Measurements from ENCODE around the gene PRRX2.
"Not testable (repeated sequence)": the region's sequence is repeated elsewhere in the genome, so short reads cannot be mapped to it uniquely, and the experiment has no call there.

Gene PRRX2

DNA sequence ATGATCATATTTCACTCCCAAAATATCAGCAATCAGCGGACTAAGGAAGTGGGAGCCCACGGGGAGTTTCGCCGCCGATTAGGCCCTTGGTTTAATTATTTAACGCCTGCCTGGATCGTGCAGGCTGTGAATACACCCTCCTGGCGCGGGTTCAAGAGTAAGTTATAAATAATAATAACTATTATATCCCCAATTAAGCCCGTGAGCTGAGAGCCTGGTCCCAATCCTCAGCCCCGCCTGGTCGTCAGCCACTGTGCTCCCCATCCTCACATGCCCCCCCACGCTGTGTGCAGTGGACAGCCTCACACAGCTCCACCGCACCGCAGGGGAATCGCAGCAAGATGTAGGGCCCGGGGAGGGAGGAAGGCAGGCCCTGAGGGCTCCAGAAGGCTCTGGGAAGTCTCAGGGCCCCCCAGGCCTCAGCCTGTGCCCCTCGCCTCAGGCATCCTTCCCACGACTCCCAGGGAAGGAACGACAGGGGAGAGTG, 10.8 kb upstream of the PRRX2 start:
- no peak for DNase-seq (ENCODE audit: low spot score)

DNA sequence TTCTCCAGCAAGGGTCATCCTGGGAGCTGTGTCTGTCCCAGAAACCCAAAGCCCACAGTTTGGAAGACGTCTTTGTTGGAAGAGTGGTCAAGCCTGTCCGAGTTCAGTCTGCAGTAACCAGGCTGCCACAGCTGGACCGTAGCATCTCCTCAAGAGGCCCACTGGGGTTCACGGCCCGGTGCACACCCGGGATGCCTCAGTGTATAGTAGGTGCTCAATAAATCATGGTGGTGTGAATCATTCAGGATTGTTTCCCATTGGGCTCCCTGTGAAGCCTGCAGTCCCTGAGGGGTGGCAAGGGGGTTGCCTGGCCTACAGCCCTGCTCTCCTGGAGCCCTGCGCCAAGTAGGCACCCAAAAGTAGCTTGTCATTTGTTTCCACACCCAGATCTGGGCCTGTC, 10.3 kb upstream of the PRRX2 start:
- no peak for DNase-seq (ENCODE audit: low spot score)

DNA sequence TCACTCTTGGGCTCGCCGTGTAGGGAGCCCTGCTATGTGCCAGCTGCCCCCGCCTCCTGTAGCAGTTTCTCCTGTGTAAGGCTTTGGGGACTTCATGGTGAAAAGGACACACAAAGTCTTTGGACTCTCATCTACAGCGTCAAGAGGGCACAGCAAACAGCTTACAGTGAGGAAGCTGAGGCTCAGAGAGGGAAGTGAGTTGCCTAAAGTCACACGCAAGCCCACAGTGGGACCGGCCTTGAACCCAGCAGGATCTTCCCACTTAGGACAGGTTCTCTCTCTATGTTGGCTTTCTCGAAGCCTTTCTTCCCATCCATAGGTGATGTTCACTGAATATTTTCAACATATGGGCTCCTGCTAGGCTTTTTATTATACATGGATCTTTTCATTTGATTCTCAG, 9.8 kb upstream of the PRRX2 start:
- no peak for DNase-seq (ENCODE audit: low spot score)

DNA sequence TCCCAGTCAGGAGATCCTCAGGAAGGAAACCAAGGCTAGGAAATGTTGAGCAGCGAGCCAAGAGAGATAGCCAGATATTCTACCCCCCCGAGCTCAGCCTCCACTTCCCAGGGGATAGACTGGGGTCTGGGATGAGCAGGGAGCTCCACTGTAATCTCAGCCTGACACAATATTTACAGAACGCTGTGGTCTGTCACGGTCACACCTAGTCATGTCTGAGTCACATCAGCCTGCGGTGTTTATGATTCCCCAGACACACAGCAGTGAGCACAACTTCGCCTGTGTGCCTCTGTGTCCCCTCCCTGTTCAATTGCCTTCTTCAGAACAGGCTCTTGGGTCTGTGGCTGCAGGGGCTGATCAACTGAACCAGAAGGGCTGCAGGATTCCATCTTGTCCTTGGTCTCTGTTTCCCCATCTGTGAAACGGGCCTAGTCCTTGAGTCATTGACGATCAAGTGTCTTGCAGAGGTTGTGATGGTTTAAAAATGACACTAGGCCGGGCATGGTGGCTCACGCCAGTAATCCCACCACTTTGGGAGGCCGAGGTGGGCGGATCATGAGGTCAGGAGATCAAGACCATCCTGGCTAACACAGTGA, 8.6 kb upstream of the PRRX2 start:
- no peak for DNase-seq (ENCODE audit: low spot score)

DNA sequence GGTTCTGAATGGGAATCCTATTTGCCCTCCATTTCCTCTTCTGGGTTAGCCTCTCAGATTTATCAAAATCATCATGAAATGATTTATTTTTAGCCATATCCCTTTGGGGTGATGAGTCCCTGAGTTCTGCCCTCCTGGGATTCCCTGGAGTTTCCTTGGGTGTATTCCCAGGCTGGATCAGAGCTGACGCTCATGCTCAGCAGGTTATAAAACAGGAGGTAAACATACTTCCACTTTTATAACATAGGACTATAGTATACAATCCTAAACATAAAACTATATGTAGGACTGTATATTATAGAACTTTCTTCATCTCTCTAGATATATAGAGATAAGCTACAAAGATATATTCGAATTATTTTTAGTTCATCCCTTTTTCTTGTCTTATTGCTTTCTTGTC, 4.4 kb upstream of the PRRX2 start:
- no peak for DNase-seq (ENCODE audit: low spot score)

DNA sequence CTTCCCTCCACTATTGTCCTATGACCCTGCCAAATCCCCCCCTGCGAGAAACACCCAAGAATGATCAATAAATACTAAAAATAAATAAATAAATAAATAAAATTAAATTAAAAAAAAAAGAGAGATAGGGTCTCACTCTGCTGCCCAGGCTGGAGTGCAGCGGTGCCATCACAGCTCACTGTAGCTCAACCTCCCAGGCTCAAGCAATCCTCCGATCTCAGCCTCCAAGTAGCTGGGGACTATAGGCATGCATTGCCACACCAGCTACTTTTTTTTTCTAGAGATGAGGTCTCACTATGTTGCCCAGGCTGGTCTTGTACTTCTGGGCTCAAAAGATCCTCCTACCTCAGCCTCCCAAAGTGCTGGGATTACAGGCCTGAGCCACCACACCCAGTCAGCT, 3.2 kb upstream of the PRRX2 start:
- DNase-seq (ENCODE audit: low spot score) = not testable (repeated sequence)

DNA sequence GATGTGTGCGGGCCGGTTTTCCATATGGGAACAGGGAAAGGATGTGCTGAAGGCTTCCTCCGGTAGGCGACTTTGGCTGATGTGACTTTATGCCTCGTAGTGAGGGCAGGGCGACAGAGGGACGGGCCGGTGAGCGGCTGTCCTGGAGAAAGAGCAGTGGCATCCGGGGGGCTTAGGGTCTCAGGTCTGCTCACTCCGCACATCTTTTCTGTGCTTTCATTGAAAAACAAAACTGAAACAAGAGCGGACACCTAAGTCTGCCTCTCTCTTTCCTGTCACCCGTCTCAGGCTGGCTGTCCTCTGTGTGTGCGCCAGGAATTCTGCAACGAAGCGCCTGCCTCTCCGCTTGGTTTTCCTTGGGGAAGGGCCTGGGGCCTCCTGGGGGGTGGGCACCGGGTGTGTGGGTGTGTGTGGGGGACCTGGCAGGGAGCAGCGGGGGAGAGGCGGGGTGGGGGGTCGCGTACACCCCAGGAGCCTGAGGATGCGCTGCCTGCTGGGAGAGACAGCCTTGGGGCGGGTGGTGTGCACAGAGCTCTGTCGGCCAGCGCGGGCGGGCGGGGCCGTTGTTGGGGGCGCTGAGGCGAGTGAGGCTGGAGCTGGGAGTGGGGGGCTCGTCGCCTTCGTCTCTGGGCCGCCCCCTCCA, 580 bp upstream of the PRRX2 start:
- DNase-seq (ENCODE audit: low spot score) = peak; percentile 71

DNA sequence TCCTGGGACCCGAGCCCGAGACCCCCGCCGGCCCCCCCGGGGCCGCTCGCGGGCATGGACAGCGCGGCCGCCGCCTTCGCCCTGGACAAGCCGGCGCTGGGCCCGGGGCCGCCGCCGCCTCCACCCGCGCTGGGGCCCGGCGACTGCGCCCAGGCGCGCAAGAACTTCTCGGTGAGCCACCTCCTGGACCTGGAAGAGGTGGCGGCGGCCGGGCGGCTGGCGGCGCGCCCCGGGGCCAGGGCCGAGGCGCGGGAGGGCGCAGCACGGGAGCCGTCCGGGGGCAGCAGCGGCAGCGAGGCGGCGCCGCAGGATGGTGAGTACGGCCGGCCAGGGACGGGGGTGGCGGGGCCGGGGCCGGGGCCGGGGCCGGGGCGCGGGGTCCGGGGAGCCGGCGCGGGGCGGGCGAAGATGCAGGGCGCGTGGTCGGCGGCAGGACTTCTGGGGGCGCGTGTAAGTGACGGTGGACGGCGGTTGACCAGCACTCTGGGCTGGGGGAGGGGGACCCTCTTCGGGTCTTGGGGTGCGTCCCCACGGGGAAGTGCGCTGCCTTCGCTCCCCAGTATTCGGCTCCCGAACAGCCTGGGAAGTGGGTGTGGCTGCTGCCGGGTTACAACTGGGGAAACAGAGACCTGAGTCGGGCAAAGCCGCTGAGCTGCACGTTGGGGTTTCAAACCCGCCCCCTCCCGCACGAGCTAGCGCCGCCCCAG, 520 bp downstream of the PRRX2 start:
- DNase-seq (ENCODE audit: low spot score) = peak; percentile 66

DNA sequence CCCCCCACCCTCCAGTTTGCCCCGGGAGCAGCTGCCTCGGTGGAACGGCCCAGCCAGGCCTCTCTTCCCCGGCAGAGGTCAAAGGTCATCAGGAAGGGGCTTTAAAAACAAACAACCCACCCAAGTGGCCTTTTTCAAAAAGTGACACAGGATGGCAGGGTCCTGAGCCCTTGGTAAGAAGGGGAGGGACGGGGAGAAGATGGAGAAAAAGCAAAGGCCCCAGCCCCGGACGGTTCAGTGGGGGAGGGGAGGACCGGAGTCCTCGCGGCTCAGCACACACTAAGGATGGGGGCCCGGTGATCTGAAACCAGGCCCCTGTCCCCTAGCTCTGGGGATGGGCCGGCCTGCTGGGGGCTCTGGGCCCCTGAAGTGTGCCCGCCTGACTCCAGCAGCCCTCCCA, 1.1 kb downstream of the PRRX2 start:
- DNase-seq (ENCODE audit: low spot score) = no peak

DNA sequence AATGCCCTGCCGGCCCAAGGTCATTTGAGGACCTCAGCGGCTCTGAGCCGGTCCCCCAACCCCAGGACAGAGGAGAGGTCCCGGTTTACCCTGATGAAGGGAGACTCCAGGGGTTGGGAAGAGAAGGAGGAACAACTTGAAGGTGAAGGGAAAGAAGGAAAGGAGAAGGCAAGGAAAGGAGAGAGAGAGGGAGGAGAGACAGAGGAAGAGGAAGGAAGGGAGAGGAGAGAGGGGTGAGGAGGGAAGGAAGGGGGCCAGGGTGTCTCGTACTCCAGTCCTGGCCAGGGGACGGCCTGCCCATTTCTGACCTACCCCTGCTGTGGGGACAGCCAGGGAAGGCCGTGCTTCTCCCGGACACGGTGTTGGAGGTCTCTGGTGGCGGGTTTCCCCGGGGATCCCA, 1.9 kb downstream of the PRRX2 start:
- DNase-seq (ENCODE audit: low spot score) = no peak

DNA sequence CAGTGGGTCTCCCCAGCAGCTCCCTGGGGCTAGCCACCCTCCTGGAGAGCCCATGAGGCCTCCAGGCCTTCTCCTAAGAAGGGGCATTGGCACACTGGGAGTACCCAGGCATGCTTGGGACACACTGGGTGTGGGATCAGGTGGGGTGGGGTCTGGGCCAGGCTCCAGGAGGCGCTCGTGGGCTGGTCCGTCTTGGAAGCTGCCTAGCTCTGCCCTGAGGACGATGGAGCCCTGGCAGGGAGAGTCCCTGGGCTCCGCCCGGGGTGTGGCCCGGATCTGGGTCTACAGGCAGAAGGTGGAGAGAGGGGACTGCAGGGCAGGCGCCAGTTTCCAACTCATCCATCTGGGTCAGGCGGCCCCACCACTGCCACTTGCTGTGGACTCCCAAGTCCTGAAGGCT, 2.4 kb downstream of the PRRX2 start:
- no peak for DNase-seq (ENCODE audit: low spot score)

DNA sequence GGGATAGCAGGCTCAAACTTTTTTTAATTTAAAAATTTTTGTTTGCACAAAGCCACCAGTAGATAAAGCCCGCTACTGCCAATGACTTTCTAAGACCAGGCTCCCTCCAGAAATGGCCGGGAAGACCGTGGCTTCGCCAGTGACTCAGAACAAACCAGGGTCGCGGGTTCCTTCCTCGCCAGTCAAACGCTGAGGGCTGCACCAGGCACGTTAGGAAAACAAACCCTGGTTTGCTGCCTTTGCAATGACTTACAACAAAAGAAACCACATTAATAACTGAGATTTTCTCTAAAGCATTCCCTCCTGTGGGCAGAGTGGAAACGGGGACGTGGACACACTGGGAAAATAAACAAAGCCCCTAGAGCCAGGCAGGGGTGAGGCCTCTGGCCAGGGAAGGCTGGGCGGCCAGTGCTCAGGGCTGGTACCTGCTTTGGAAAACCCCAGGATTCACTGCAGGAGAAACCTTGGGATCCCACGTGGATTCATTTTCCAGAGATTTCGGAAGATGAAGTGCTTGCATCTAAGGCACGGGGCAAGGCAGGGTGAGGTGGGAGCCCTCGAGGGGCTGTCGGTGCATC, 3.8 kb downstream of the PRRX2 start:
- no peak for DNase-seq (ENCODE audit: low spot score)

DNA sequence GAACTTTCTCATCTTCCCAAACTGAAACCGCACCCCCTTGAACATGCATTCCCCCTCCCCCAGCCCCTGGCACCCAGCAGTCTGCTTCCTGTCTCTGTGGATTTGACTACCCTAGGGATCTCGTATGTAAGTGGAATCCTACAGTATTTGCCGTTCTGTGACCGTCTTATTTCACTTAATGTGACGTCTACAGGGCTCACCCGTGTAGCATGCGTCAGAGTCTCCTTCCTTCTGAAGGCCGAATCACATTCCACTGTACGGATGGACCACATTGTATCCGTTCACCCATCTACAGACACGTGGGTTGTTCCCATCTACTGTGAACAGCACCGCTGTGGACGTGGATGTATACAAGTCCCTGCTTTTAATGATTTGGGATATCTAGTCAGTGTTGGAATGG, 4.5 kb downstream of the PRRX2 start:
- no peak for DNase-seq (ENCODE audit: low spot score)

DNA sequence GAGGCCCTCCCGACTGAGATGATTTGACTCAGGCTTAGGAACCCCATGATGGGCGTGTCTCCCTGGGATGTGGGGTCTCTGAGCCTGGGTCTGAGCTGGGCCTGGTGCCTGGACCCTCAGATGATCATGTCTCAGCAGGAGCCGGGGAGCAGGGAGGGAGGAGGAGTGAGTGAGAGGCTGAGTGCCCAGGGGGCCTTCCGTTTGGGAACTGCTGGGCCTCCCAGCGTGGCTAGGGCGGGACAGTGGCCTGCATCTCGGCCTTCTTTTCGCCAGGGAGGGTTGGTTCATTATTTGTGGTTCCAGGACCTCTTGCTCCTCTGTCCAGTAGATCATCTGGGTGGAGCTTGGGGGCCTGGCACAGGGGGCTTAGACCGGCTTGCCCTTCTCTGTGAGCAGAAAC, 5.6 kb downstream of the PRRX2 start:
- no peak for DNase-seq (ENCODE audit: low spot score)

DNA sequence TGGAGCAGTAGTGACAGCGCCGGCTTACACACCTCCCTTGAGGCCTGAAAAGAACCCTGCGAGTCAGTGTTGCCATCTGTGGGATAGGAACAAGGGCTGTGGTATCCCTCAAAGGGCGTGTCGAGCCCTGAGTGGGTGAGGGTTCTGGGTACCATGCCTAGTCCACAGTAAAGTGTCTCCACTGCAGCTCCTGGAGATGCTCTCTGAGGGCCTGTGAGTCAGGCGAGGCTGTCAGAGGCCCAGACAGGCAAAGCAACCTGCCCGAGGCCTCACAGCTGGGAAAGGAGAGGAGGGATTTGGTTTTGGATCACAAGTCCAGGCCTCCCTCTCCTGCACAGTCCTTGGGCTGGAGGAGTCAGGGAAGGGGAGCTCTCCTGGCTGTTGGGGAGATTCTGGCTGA, 6.1 kb downstream of the PRRX2 start:
- no peak for DNase-seq (ENCODE audit: low spot score)

DNA sequence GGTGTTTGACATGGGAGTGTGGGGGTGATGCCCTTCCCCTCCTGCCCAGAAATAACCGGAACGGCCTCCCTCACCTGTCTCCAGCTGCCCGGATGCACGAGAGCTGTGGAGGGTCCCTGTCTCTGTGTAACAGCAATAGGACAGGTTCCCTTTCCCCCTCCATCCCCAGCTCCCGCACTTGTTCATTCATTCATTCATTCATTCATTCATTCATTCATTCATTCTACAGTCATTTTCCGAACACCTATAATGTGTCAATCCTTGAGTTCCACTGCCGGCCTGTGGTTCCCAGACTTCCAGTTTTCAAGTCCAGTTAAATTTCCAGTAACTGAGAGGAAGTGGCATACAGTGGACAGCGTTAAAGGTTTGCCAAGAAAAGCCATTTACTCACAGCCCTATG, 7.3 kb downstream of the PRRX2 start:
- DNase-seq (ENCODE audit: low spot score) = no peak

DNA sequence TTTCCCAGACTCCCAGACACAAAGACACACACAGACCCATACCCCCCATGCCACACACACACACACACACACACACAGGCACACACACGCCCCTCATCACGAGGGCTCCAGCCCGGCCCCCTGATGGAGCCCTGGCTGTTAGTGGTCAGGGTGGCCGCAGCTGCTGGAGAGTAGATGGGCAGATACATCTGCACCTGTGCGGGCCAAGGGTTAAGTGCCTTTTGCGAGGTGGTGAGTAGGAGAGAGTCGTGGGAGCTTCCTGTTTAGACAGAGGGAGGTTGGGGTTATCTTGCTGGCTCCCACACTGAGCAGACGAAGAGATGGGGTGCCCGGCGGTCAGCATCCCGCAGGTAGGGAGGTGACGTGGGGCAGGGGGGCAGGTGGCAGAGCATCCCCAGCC, 8.2 kb downstream of the PRRX2 start:
- DNase-seq (ENCODE audit: low spot score) = no peak

DNA sequence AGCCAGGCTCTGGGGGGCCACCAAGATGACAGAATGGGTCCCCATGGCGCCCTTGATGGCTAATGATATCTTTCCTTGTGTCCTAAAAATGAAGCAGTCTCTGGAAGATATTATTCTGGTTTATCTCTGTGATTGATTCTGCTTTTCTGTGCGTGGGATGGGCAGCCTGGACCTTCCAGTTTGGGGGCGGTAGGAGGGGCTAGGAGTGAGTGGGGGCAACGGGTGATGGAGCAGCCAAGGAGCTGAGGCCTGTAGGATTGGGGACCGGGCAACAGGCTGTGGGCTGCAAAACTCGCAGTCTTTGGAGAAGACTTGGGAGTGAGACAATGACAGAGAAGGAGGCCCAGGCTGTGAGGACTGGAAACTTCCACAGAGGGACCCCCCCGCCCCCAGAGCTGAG, 8.8 kb downstream of the PRRX2 start:
- no peak for DNase-seq (ENCODE audit: low spot score)

DNA sequence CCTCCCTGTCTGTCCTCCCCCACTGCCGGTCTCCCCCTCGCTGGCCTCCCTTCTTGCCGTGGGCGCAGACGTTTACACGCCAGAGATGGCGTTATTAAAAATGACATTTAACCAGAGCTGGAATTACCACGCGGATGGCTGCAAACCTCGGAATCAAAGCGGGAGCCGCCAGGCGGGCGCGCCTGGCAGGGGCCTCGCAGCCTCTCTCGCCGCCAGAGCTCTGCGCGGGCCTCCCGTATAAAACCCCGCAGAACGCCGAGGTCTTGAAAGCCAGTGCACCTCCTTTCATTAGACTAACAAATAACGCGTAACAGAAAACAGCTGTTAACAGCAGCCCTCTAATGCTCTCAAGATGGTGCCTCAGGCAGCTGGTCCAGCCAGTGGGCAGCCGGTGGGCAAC, 10.2 kb downstream of the PRRX2 start:
- no peak for DNase-seq (ENCODE audit: low spot score)

DNA sequence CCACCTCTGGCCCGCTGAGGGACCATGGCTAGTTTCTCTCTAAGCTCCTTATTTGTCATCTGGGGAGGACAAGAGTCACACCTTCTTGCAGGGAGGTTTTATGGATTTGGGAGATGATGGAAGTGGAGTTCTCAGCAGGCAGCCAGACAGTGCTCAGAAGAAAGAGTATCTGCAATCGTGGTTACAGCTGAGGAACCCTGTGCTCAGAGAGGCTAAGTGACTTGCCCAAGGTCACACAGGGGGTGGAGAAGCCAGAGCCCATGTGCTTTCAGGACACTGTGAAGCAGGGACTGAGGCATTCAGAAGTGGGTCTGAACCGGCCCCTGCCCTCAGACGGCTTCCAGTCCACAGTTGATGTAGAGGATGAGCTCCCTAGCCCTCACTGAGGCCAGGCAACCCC, 10.8 kb downstream of the PRRX2 start:
- no peak for DNase-seq (ENCODE audit: low spot score)

DNA sequence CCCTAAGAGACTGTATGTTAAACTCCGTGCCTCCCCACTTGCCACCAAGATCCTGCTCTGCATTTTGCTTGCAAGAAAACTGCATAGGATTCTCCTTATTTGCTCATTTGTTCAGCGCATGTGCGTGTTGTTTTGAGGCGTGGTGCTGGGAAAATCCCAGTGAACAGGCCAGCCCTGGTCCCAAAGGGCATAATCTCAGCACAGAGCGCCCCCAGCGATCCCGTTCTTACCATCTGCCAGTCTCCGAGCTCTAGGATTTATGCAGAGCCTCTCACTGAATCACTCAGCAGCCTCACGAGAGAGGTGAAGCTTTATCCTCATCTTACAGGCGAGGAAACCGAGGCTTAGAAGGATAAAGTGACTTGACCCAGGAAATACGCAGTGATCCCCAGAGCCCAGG, 11.5 kb downstream of the PRRX2 start:
- DNase-seq (ENCODE audit: low spot score) = no peak

DNA sequence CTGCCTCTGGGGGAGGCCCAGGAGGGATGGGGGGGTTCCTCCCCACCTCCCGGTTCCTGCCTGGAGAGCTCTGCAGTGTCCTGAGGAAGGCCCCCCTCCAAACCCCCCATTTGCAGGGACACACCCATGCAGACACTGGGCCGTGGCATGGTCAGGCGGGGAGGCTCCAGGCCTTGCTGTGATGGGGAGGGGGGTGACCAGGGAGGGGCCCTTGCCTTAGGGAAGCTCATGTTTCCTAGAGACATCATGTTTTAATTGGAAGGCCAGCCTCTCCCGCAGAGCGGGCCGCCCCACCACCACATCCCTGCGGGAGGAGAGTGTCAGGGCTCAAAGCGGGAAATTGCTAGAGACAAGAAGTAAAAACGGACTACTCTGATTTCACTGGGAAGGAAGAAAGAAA, 12.0 kb downstream of the PRRX2 start:
- no peak for DNase-seq (ENCODE audit: low spot score)

DNA sequence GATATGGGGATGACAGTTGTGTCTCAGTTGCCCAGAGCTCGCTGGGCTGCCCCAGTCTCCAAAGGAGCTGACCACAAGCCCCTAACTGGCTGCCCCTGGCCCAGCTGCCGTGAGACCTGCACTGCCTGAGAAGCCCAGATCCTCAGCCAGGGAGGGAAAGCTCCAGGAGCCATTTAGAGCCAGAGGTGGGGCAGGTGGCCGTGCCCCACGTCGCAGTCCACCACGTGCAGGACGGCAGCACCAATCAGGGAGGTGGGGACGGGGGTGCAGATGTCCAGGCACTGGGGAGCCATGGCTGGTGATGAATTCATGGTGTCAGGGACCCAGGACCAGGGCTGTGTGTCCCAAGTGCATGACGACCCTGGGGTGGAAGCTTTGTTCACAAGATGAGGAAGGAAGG, 13.4 kb downstream of the PRRX2 start:
- no peak for DNase-seq (ENCODE audit: low spot score)

Data from ecto neural progenitor cell (in vitro differentiated cells).